ENCODE measurements around the gene SDHB.

The SDHB gene

DNA sequence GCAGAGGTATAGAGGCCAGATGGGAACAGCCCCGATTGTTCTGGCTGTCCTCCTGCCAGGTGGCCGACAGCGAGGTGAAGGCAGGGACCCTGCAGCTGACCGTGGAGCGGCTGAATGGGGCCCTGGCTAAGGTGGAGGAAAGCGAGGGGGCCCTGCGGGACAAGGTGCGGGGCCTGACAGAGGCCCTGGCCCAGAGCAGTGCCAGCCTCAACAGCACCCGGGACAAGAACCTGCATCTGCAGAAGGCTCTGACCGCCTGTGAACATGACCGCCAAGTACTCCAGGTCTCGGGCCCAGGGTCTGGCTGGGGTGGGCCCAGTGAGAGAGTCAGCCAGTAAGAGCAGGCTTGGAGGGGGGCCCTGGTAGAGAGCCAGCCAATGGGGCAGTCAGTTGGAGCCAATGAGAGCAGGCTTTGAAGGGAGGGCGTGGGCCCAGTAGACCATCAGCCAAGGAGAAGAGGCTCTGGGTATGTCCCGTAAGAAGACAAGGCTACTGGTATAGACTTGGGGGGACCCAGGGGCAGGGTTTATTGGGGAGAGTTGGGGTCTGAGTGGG, 84.7 kb downstream of the SDHB start:
- no peak for DNase-seq

All from right kidney (tissue), 1 donor.